Embryonic facial prominence (tissue), 1 donor: Measurements from ENCODE around the gene MTREX.
"Not testable (repeated sequence)": the region's sequence is repeated elsewhere in the genome, so short reads cannot be mapped to it uniquely, and the experiment has no call there.

Experiments
- DNase-seq: peaks from one replicate; pipeline ENCODE4 v3.0.0-alpha.2; 2016; ENCODE audit errors: extremely low spot score

The MTREX gene

DNA sequence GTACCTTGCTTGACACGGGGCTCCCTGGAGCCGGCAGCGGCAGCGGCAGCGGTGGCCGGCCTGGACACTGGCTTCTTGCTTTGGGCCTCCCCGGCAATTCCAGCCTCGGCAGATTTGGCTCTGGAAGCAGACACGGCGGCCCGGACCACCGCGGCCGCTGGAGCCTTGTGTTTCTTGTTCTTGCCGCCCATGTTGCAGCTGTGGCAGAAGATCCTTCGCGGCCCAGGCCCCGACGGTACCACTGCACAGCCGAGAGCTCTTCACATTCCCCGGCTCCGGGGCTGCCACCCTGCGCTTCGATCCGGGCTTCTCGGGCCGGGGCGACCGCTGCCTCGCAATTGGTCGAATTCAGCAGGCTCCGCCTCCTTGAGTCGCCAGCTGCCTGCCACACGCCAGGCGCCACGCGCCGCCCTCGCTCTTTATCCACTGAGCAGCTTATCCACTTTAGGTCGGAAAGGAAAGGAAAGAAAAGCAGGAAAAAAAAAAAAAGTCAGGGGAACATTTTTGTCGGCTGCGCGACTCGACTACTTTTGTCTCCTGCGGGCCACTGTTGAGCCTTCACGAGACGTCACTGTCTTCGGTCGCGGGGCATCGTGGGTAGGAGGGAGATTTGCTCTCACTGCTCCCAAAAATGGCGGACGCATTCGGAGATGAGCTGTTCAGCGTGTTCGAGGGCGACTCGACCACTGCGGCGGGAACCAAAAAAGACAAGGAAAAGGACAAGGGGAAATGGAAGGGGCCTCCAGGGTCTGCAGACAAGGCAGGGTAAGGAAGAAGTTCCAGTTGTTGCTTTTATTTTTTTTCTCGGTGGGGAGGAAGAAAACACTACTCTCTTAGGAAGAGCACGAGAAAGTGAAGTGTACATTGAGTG lies at the start of gene MTREX, which contains the start of gene DHX29:
TSS of gene MTREX (plus strand) at position 607 of the 871 bp plus-strand sequence. CDS start at position 632, 25 bp downstream.
TSS of gene DHX29 (minus strand) at position 312 of the 871 bp plus-strand sequence. CDS start at position 191, 121 bp downstream.
- DNase-seq: peak; percentile 85

- no peak for DNase-seq
Measured at GRCh38 chr5:55258339-55258738, 49.5 kb upstream of the MTREX start.

DNA sequence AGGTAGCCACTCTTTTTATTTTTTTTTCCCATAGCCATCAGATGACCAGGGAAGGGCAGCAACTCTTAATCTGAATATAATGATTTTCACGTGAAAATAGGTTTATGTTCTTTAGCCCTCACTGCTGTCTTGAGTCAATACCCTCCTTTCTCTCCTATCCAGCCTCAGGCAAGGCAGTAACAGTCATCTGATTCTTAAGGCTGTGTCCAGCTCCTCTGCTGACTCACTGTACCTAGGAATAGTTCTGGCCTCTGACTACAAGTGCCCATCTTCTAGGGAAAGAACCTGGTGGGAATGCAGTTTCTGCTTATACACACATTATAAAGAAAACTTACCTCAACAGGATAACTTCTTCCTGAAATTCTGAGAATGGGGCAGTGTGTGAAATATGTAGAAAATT lies 31.0 kb upstream of the MTREX start:
- no peak for DNase-seq

- DNase-seq: no peak
Measured at GRCh38 chr5:55278778-55279177, 29.0 kb upstream of the MTREX start.

DNA sequence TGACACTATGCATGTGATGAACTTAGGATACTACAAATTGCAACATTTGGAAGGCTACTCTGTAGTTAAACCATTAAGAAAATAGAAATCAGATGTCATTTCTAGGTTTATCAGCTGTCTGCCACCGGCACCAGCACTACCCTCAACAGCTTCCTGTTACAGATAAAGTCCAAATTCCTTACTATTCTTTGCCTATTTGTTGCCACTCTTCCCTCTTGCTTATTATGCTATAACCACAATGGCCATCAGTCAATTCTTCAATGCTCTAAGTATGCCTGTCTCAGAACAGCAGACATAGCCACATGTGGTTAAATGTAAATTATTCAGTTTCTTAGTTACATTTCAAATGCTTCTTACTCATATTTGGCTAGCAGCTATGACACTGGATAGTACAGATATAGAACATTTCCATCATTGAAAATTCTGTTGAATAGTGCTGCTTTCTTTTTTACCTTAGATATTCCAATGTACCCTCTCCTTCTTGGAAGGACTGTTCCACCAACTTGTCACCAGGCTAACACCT lies 21.3 kb upstream of the MTREX start:
- no peak for DNase-seq

DNA sequence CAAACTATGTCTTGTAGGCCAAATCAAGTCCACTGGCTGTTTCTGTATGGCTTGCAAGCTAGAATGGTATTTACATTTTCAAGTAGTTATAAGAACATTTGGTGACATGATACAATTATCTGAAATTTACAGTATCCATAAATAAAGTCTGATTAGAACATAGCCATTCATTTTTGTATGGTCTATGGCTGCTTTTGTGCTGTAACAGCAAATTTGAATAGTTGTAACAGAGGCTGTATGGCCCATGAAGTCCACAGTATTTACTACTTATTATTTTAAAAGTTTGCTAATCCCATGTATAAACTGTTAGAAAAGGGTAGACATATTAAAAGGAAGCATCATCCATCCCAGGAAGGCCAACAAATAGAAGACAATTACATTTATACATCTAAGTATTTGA lies 18.0 kb upstream of the MTREX start:
- DNase-seq: no peak

DNA sequence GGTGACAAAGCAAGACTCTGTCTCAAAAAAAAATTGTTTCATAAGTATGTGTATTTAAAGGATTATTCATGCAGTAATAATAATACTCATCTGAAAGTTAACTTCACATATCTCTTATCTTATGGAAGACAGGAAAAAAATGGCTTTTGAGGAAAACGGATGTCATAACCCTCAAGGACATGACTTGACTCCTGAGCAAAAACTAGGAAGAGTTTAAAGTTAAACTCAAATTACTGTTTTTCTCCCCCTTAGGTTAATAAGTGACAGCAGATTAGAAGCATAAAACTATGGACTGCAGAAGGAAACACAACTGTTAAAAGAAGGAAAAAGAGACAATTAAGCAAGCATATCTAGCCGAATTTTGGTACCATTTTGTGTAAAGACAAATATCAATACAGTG lies 16.8 kb upstream of the MTREX start:
- no peak for DNase-seq

GRCh38 chr5:55294935-55295334 lies 12.9 kb upstream of the MTREX start:
- DNase-seq: no peak

- DNase-seq: no peak
Measured at GRCh38 chr5:55300890-55301289, 6.9 kb upstream of the MTREX start.

GRCh38 chr5:55303238-55303690 lies 4.5 kb upstream of the MTREX start:
- no peak for DNase-seq

GRCh38 chr5:55304584-55304983 lies 3.2 kb upstream of the MTREX start:
- DNase-seq: no peak

GRCh38 chr5:55305345-55305744 lies 2.4 kb upstream of the MTREX start:
- DNase-seq: no peak

DNA sequence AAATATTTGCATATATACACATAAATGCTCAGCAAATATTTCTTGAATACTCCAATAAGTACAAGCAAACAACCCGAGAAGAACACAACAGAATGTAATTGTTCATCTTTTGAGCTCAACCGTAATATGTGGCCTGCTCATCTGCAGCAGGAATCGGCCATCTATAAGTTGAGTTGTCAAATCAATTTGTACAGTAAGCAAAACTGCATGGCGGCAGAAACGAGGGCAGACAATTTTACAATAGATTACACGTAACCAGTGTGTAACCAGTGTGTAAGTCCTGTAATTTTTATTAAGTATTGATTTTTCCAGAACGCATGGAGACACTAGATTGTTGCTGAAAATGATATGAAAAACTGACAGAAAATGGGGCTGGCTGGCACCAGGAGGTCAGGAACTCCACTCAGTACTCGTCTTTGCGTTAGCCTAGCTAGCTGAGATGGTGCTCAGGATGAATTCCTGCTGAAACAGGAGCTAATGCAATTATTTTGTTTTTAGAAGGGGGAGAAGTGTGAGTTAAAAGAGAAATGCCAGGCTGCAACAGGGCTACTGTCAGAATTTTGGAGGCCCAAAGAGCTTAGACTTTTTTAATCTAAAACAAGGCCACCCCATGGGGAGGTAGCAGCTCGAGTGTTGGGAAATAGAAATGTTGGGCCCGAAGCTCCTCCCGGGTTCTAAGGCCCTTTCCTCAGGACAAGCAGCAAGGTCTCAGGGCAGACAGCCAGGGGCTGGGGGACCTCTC lies 977 bp upstream of the MTREX start:
- DNase-seq: no peak

DNA sequence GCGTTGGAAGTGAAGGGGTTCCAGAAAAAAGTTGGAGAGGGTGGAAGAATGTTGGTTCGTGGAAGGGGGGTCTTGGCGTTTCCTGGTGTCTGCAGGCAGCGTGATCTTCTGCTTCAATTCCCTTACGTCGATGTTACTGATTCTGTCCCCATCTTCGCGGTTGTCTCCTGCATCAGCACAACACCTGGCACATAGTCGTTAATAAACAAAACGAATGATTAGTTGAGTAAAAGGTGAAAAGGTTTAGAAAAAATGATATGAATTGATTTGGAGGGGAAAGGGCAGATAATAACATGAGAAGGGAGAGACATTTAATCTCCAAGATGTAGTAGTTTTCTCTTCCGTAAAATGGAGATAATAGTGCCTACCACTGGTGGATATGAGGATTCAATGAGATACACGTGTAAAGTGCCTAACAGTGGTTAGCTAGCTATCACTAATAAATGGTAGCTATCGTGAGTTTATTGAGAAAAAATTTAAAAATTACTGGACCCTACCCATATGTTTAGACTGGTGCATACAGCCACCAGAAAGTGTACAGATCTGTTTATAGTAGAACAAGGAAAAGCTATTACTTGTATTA lies 556 bp downstream of the MTREX start:
- no peak for DNase-seq

GRCh38 chr5:55313870-55314617 lies 6.3 kb downstream of the MTREX start:
- no peak for DNase-seq

- DNase-seq: no peak
Measured at GRCh38 chr5:55316289-55316688, 8.5 kb downstream of the MTREX start.

- no peak for DNase-seq
Measured at GRCh38 chr5:55316837-55317236, 9.0 kb downstream of the MTREX start.

DNA sequence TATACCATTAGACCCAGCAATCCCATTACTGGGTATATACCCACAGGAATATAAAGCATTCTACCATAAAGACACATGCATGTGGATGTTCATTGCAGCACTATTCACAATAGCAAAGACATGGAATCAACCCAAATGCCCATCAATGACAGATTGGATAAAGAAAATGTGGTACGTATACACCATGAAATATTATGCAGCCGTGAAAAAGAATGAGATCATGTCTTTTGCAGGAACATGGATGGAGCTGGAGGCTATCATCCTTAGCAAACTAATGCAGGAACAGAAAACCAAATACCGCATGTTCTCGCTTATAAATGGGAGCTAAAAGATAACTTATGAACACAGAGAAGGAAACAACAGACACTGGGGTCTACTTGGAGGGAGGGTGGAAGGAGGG lies 10.4 kb downstream of the MTREX start:
- not testable (repeated sequence) for DNase-seq

DNA sequence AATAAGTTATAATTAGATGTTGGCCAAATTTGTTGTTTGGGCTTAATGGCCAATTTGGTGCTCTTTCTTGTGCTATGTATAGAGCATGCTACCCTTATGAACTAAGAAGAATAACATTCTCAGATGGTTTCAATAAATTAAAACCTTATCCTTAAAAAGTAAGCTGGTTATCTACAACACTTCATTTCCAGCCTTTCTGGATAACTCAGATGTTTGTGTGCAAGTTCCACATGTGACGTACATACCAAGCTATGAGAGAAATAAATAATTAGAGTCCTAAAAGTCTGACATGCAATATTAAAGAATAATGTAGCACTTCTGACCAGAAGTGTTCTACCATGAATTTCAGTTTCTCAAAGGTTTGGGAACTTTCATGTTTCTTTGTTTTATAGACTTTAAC lies 11.7 kb downstream of the MTREX start:
- DNase-seq: no peak

- no peak for DNase-seq
Measured at GRCh38 chr5:55320571-55320970, 12.8 kb downstream of the MTREX start.

DNA sequence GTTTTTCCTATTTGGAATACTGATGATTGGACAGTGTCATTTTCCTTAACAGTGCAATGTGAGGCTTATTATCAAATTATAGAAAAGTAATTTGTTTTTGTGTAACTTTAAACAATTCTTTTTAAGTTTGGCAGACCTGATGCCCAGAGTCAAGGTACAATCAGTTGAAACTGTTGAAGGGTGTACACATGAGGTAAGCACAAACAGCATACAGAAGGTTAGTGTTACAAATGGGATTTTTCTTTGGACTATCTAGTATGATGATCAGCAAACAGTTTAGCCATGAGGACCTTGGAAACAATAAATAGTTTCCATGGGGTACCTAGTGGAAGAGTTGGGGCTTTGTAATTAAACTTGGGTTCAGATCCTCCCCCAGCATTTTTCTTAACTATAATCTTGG lies 16.2 kb downstream of the MTREX start:
- DNase-seq: no peak
